B cell (primary cell): Measurements from ENCODE around the gene ZNF689.

Experiments used
- CTCF ChIP-seq: fragments of 200-600 bp; IDR thresholded peaks from one replicate; pipeline ENCODE4 v1.8.0; 2022; ENCODE audit warnings: antibody characterized with exemption, mild to moderate bottlenecking
- EZH2 ChIP-seq: IDR thresholded peaks from 2 replicates; pipeline ENCODE4 v1.6.1; 2012; ENCODE audit warnings: borderline replicate concordance, low read depth, mild to moderate bottlenecking, moderate library complexity, low read length; ENCODE audit not compliant: insufficient read depth, poor library complexity, severe bottlenecking

GRCh38 chr16:30601966-30602365 is 8.2 kb downstream of the ZNF689 start:
- TF ChIP-seq CTCF (no peak), EZH2 (no peak)
